Activated CD4-positive, alpha-beta T cell treated with anti-CD3 and anti-CD28 coated beads, Interleukin-2, amount 10 ng/mL, durations not matched to agents 24 days and 14 days (primary cell): ENCODE results near the gene USP32. TPM values are rescaled to one million over a fixed set of nuclear protein-coding genes. Genes with fewer than 3 reads are reported as not detected.
"Not testable (repeated sequence)": the region's sequence is repeated elsewhere in the genome, so short reads cannot be mapped to it uniquely, and the experiment has no call there.

Experiments
- DNase-seq: peaks from one replicate; pipeline ENCODE4 v3.0.0; 2022
- H3K27ac Mint-ChIP-seq: one replicate; pipeline ENCODE4 v1.8.0; 2022; ENCODE audit warnings: mild to moderate bottlenecking, mixed read lengths
- H3K27me3 Mint-ChIP-seq: one replicate; pipeline ENCODE4 v1.8.0; 2022; ENCODE audit warnings: mixed read lengths
- H3K36me3 Mint-ChIP-seq: one replicate; pipeline ENCODE4 v1.8.0; 2022; ENCODE audit warnings: low read depth, mild to moderate bottlenecking, mixed read lengths
- H3K4me1 Mint-ChIP-seq: one replicate; pipeline ENCODE4 v1.8.0; 2021; ENCODE audit warnings: mixed read lengths
- H3K4me3 Mint-ChIP-seq: one replicate; pipeline ENCODE4 v1.8.0; 2022; ENCODE audit warnings: mild to moderate bottlenecking, moderate library complexity, mixed read lengths
- H3K9me3 Mint-ChIP-seq: one replicate; pipeline ENCODE4 v1.8.0; 2021; ENCODE audit warnings: mixed read lengths
- intact Hi-C: fragments of 100-400 bp; cut with micrococcal nuclease; formaldehyde crosslinking; loops from one replicate; pipeline ENCODE4 v1.15.1; 2023
- total RNA-seq: library from RNA; stranded (reverse); gene quantifications from 2 replicates; pipeline ENCODE4 v1.2.3, GENCODE V29; 2022

The USP32 gene
- total RNA-seq, 1 donor from 2014 or later = 30.2 TPM

DNA sequence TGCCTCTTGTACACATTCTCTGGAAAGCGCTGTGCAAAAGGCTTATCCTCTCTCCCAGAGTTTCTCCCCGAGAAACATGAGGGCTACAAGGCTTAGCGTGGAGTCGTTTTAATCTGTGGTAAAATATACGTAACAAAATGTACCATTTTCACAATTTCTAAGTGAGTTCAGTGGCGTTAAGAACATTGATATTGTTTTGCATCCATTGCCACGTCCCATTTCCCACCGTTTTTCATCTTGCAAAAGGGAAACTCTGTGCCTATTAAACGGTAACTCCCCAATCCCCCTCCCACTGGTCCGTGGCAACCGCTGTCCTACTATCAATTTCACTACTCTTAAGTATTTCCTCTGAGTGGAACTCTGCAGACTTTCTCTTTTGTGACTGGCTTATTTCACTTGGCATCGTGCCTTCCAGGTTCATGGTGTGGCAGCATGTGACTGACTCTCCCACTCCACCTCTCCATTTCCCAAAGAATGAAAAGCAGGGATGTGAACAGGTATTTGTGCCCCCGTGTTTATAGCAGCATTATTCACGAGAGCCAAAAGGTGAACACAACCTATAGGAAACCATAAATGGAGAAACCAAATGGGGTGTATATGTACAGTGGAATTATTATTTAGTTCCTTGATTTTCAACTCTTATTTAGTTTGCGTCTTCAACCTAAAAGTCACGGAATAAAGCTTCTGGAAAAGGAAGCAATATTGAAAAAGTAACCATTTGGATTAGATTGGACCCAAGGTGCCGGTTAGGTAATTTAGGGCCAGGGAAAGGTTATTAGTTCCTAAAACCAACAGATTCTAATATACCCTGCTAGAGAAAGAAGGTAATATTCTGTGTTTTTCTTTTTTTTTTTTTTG lies 1.1 kb upstream of the USP32 start:
- H3K4me3 Mint-ChIP-seq = peak overlapping the region; percentile 96
- peak overlapping the region; percentile 99 for H3K27ac Mint-ChIP-seq
- intact Hi-C loops = loop anchor here (1.0 to 10.0 kb wide), 6 partner anchors 28 to 1672 kb away; partner anchors contain the start of genes MED13 and PPM1D
- DNase-seq = peak; percentile 81
- H3K9me3 Mint-ChIP-seq = no peaks in the 10 kb centered on the region
- H3K27me3 Mint-ChIP-seq = no peaks in the 10 kb centered on the region
- H3K36me3 Mint-ChIP-seq = peaks cover 3% of the 10 kb centered on the region
- H3K4me1 Mint-ChIP-seq = peaks cover 38% of the 10 kb centered on the region

DNA sequence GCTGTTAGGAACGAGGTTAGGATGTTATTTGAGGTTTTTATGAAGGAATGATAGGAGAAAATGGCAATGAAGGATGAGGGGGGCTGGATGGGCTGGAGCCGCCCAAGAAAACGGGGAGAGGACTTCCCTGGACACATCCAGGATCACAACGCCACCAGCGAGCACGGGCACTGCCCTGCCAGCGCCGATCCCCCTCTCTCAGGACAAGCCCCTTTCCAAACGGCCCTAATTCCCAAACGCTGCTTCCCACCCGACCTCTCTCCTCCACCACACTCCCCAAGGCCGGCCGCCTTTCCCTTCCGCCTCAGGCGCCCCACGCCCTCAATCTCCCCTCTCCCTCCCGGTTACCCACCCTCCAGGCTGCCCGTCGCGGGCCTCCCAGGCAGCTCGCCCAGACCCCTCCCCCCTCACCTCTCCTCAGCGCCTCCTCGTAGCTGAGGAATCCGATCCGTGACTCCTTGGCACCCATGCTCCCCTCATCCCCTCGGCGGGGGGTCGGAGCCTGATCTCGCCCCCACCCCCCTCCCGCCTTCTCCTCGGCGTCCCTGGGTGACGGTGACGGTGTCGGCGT lies 377 bp downstream of the USP32 start:
- H3K4me1 Mint-ChIP-seq = peaks cover 41% of the 10 kb centered on the region
- no peak for DNase-seq
- no peaks in the 10 kb centered on the region for H3K9me3 Mint-ChIP-seq
- H3K27me3 Mint-ChIP-seq = no peaks in the 10 kb centered on the region
- peak overlapping the region; percentile 96 for H3K4me3 Mint-ChIP-seq
- intact Hi-C loops = loop anchor here (1.0 to 10.0 kb wide), 6 partner anchors 30 to 1673 kb away; partner anchors contain the start of genes MED13 and PPM1D
- peaks cover 5% of the 10 kb centered on the region for H3K36me3 Mint-ChIP-seq
- H3K27ac Mint-ChIP-seq = peak overlapping the region; percentile 99

DNA sequence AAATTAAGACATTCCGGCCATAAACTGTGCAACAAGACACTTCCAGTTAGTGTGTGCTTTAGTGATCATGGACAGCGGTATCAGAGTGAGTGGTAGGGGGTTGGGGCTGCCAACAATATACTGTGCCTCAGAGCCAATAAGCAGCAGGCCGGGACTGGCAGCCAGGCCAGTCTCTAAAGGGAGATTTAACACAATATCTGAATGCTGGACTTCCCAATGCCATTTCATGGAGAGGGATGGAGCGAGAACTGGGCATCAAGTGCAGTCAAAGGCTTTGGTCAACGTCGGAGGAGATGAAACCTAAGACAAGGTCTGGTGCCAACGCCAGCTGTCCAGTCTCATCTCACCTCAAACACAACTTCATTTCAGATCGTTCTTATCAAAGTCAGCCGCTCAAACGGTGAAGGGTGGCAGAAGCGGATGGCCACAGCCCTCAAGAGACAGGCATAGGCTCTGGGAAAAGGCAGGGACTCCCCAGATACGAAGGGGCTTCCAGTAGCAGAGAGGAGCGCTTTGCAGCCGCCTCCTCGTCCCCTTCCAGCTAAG lies 935 bp downstream of the USP32 start:
- peak overlapping the region; percentile 99 for H3K27ac Mint-ChIP-seq
- intact Hi-C loops = loop anchor here (5.0 to 10.0 kb wide), 2 partner anchors 564 to 1674 kb away; partner anchors contain the start of gene MED13
- H3K4me3 Mint-ChIP-seq = peak overlapping the region; percentile 96
- H3K9me3 Mint-ChIP-seq = no peaks in the 10 kb centered on the region
- no peaks in the 10 kb centered on the region for H3K27me3 Mint-ChIP-seq
- H3K36me3 Mint-ChIP-seq = peaks cover 5% of the 10 kb centered on the region
- peaks cover 42% of the 10 kb centered on the region for H3K4me1 Mint-ChIP-seq
- DNase-seq = peak; percentile 78

DNA sequence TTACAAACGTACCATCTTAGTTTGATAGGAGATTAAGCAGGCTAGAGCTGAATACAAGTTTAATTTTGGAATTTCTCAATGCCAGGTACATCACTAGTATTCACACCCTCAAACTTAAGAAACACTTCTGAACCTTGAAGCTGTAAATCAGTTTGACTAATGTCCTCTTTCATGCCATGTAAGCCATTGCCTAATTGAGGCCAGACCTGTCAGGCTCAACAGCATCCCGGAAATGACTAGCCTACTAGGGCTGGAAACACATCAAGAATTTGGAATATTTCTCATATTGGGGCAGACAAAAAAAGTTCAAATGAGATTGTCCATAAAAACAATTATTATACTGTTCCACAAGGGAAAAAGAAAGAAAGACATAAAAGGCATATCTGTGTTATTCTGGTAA lies 1.7 kb downstream of the USP32 start:
- Mint-ChIP-seq H3K36me3 (peaks cover 8% of the 10 kb centered on the region), H3K27ac (no peak overlapping the region), H3K4me3 (peak overlapping the region; percentile 96), H3K9me3 (no peaks in the 10 kb centered on the region), H3K27me3 (no peaks in the 10 kb centered on the region), H3K4me1 (peaks cover 42% of the 10 kb centered on the region)
- DNase-seq = no peak
- intact Hi-C loops = loop anchor here (5.0 to 10.0 kb wide), 2 partner anchors 563 to 1675 kb away; partner anchors contain the start of gene MED13

DNA sequence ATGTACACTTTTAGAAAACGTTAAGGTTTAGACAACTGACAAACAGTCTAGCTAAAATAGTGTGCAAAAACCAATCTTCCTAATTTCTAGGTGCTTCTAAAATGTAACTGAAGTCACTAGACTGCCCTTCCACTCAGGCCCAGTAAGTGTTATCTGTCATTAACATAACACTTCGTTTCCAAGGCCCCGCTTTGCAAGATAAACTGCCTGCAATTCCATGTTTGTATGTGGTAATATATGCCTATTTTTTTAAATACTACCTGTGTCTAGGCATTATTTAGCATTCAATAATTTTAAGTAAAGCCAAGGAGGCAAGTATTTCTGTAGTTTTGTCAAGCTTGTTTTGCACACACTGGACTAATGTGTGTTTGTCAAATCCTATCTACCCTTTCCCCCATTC lies 3.2 kb downstream of the USP32 start:
- H3K4me3 Mint-ChIP-seq = no peak overlapping the region
- H3K27me3 Mint-ChIP-seq = no peaks in the 10 kb centered on the region
- H3K4me1 Mint-ChIP-seq = peaks cover 48% of the 10 kb centered on the region
- intact Hi-C loops = no loop called here
- no peaks in the 10 kb centered on the region for H3K9me3 Mint-ChIP-seq
- H3K27ac Mint-ChIP-seq = no peak overlapping the region
- H3K36me3 Mint-ChIP-seq = peaks cover 9% of the 10 kb centered on the region
- DNase-seq = no peak

DNA sequence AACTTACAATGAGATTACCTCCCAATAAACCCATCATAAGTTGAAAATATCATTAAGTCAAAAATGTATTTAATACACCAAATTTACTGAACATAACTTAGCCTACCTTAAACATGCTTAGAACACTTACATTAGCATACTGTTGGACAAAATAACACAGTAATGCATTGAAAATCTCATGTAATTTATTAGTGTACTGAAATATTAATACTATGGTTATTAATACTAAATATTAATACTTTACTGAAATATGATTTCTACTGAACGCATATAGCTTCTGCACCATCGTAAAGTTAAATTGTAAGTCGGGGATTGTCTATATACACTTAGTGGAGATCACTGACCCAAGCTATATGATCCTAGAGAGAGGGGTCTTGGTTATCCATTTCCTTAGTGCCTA lies 4.3 kb downstream of the USP32 start:
- no peak overlapping the region for H3K4me3 Mint-ChIP-seq
- H3K36me3 Mint-ChIP-seq = peaks cover 12% of the 10 kb centered on the region
- DNase-seq = no peak
- peaks cover 45% of the 10 kb centered on the region for H3K4me1 Mint-ChIP-seq
- H3K27me3 Mint-ChIP-seq = no peaks in the 10 kb centered on the region
- intact Hi-C loops = no loop called here
- no peaks in the 10 kb centered on the region for H3K9me3 Mint-ChIP-seq
- no peak overlapping the region for H3K27ac Mint-ChIP-seq

DNA sequence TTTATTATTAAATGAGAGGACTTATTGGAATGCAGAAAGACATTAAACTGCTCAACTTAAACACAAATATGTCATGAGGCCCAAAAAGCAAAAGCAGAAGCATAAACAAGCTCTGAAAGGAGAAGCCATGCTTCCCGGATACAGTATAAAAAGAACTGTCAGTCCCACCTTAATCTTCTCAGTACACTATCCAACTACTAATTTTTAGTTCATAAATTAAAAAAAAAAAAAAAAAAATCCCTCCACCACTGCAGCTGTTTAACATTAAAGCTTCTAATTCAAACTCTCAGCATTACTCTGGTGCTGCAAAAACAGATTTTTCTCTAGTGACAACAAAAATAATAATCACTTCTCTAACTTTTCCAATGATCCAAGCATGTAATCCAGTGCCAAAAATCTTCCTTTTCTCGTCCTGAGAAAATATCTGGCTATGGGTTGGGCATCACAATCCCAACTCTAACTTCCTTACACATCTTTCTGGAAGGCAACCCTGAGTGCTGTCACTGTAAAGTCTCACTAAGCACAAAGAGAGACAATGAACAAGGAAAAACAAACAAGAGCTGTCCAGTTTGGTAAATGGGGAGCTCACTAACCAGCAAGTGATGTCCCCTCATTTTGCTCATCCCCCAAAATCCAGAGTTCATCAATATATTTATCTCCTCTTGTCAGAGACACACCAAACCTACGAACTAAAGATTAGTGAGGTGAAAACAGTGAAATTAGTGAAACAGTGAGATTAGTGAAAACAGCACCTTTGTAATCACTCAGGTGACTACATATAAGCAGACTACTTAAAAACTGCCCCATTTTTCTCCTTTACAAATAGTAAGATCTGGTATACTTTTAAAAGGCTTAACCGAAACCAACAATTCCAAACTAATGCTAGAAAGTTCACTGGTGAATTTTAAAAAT lies 5.5 kb downstream of the USP32 start:
- peaks cover 44% of the 10 kb centered on the region for H3K4me1 Mint-ChIP-seq
- intact Hi-C loops = no loop called here

DNA sequence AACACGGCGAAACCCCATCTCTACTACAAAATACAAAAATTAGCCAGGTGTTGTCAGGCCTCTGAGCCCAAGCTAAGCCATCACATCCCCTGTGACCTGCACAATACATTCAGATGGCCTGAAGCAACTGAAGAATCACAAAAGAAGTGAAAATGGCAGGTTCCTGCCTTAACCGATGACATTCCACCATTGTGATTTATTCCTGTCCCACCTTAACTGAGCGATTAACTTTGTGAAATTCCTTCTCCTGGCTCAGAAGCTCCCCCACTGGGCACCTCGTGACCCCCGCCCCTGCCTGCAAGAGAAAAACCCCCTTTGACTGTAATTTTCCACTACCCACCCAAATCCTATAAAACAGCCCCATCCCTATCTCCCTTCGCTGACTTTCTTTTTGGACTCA lies 7.0 kb downstream of the USP32 start:
- H3K27me3 Mint-ChIP-seq, H3K36me3 Mint-ChIP-seq, intact Hi-C loops, DNase-seq, H3K9me3 Mint-ChIP-seq, H3K27ac Mint-ChIP-seq, H3K4me3 Mint-ChIP-seq: not testable (repeated sequence)
- H3K4me1 Mint-ChIP-seq = peaks cover 30% of the 10 kb centered on the region

More for the DNA sequence above, 5.5 kb downstream of the USP32 start:
- Mint-ChIP-seq H3K9me3 (no peaks in the 10 kb centered on the region), H3K27me3 (no peaks in the 10 kb centered on the region), H3K36me3 (peaks cover 12% of the 10 kb centered on the region), H3K27ac (peak overlapping the region; percentile 18), H3K4me3 (no peak overlapping the region)
- DNase-seq = no peak

DNA sequence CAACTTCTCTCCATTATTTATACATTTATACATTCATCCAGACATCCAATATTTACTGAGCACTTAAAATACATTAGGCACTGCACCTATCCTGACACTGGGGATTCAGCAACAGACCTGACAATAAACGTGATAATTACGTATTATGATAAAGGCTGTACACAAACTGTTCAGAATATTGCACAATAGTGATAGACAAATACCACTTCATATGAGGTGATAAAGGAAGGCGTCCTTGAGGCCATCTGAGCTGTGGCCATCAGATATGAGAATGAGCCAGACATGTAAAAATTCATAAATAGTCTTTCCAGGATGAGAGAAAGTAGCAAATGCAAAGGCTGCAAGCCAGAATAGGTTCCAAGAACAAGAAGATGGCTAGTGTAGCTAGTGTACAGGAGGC lies 8.6 kb downstream of the USP32 start:
- no peak overlapping the region for H3K4me3 Mint-ChIP-seq

DNA sequence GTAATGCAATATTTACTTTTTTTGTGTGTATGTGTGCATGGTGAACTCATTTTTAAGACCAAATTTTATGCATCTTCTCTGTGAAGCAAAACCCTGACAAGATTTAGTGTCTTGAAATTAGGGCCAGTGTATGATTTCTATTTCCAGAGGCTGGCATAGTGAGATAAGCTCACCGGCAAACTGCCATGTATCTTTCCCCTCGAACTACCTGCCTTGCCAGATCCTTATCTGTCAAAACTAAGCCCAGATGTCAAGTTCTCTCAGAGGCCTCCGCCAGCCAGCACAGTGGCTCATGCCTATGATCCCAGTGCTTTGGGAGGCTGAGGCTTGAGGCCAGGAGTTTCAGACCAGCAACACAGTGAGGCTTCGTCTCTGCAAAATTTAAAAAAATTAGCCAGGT lies 10.0 kb downstream of the USP32 start:
- Mint-ChIP-seq H3K4me3 (no peak overlapping the region), H3K27ac (no peak overlapping the region), H3K27me3 (no peaks in the 10 kb centered on the region), H3K9me3 (no peaks in the 10 kb centered on the region), H3K36me3 (peaks cover 14% of the 10 kb centered on the region), H3K4me1 (peaks cover 20% of the 10 kb centered on the region)
- no peak for DNase-seq
- intact Hi-C loops = no loop called here

More for the DNA sequence above, 8.6 kb downstream of the USP32 start:
- Mint-ChIP-seq H3K27me3 (no peaks in the 10 kb centered on the region), H3K27ac (no peak overlapping the region), H3K4me1 (peaks cover 22% of the 10 kb centered on the region), H3K9me3 (no peaks in the 10 kb centered on the region), H3K36me3 (peaks cover 12% of the 10 kb centered on the region)
- no peak for DNase-seq
- intact Hi-C loops = no loop called here

DNA sequence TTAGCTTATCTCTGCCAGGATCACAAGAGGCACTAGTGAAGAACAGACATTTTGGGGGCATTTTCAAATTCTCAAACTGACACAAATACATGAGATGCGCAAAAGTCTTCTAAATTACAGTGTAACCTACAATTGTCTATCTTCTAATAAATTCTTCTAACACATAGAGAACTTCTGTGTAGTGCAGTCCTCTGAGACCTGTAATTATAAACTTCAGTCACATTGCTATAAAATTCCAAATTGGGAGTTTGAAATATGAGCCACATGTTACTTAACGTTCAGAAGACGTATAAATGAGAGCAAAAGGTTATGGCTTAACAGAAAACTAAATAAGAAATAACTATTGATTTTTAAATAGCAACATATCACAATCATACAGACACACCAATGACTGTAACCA lies 12.5 kb downstream of the USP32 start:
- Mint-ChIP-seq H3K4me1 (peaks cover 11% of the 10 kb centered on the region), H3K36me3 (peaks cover 11% of the 10 kb centered on the region)
- intact Hi-C loops, H3K4me3 Mint-ChIP-seq, H3K27me3 Mint-ChIP-seq, H3K9me3 Mint-ChIP-seq, DNase-seq, H3K27ac Mint-ChIP-seq: not testable (repeated sequence)

DNA sequence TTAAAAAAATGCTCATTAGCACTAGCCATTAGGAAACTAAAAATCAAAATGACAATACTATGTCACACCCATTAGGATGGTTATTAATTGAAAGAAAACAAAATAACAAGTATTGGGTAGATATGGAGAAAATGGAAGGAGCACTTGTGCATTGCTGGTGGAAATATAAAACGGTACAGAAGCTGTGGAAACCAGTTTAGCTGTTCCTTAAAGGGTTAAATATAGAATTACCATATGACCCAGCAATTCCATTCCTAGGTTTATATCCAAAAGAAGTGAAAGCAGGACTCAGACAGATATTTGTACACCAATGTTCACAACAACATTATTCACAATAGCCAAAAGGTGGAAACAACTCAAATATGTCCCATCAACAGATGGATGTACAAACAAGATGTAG lies 13.7 kb downstream of the USP32 start:
- H3K27ac Mint-ChIP-seq, H3K4me3 Mint-ChIP-seq, H3K27me3 Mint-ChIP-seq, H3K4me1 Mint-ChIP-seq, H3K9me3 Mint-ChIP-seq, intact Hi-C loops, DNase-seq: not testable (repeated sequence)
- peaks cover 11% of the 10 kb centered on the region for H3K36me3 Mint-ChIP-seq

DNA sequence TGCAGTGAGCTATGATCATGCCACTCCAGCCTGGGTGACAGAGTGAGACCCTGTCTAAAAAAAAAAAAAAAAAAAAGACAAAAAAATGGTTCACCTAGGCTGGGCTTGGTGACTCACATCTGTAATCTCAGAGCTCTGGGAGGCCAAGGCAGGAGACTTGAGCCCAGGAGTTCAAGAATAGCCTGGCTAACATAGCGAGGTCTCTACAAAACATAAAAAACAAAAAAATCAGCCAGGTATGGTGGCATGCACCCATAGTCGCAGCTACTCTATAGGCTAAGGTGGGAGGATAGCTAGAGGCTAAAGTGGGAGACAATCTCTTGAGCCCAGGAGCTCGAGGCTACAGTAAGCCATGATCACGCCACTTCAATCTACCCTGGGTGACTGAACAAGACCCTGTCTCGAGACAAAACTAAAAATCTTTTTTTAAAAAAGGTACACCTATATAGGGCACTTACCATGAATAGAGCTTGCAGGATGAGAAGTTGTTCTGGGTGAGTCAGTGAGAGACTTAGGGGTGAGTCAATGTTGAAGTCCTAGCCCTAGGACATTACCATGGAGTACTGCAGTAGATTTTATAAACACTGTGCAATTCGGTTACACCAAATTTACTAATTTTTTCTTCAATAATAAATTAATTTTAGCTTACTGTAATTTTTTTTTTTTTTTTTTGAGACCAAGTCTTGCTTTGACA lies 19.0 kb downstream of the USP32 start:
- Mint-ChIP-seq H3K36me3 (peaks cover 11% of the 10 kb centered on the region), H3K27ac (no peak overlapping the region), H3K27me3 (no peaks in the 10 kb centered on the region), H3K9me3 (no peaks in the 10 kb centered on the region), H3K4me3 (no peak overlapping the region), H3K4me1 (peaks cover 16% of the 10 kb centered on the region)
- no peak for DNase-seq
- intact Hi-C loops = no loop called here
